H1 (cell line): ENCODE data around the gene GDPD1. TPM values are rescaled to one million over a fixed set of nuclear protein-coding genes. Genes with fewer than 3 reads are reported as not detected.

Source experiments
- ATF2 ChIP-seq: IDR thresholded peaks from 2 replicates; pipeline ENCODE4 v1.6.1; 2012; ENCODE audit warnings: low read length, inconsistent platforms
- CBX8 ChIP-seq: fragments of 300-800, 300-1000 bp; sonication (generic); IDR thresholded peaks from 2 replicates; pipeline ENCODE4 v1.7.1; 2016; ENCODE audit warnings: low read depth, low read length, borderline replicate concordance
- polyA plus RNA-seq, 7 experiments: library from polyadenylated mRNA; depleted of rRNA in 3 of 7; stranded (reverse) in 5 of 7; unstranded in 2 of 7; fragments of >200 nt in 5 of 7; fragments of 200-250 nt in 2 of 7; gene quantifications; 1 replicate in 5 of 7; 2 replicates in 1 of 7; 4 replicates in 1 of 7; pipeline versions ENCODE4 v1.2.1 to v1.2.3, GENCODE V29; 2011 to 2013; ENCODE audit warnings: missing spikeins in 2 of 7, mixed read lengths in 2 of 7
- small RNA-seq: library from polyadenylated mRNA; stranded (forward); fragments of <200 nt; extraction: miRNeasy Mini kit (QIAGEN cat#:217004); gene quantifications from one replicate; pipeline ENCODE3, GENCODE V24; 2013; ENCODE audit not compliant: insufficient read depth
- total RNA-seq: library from RNA; stranded (reverse); fragmentation: NEBNext Ultra II Directional; extraction: Animal tissue kit (Norgen Biotek cat#: 25700); gene quantifications from 2 replicates; pipeline ENCODE4 v1.2.1, GENCODE V29; 2021

Gene GDPD1
- total and polyA plus RNA-seq, 2 of the 8 experiments (the other 6 are each of a cell fraction or from before 2014, with no cell fraction given), result 3.2 to 7.7 TPM

- TF ChIP-seq CBX8 (no peak), ATF2 (no peak)
Measured at GRCh38 chr17:59315866-59316265, 95.6 kb downstream of the GDPD1 start (continued).

Small RNA genes lying within 50 kb of the gene (small RNA-seq; reads per million reads assigned to genes)
- not detected for gene RF00019
- gene SNRPGP17, result not detected

Other genes with a start within 250 kb of the GDPD1 start
- gene TRIM37, start 113.6 kb upstream of the GDPD1 start, total RNA-seq, result 54.6 and 57.0 TPM in 2 replicates
- 14.7 and 38.2 TPM in 2 replicates for gene TRIM37, start 113.6 kb upstream of the GDPD1 start, polyA plus RNA-seq (2011; rRNA removed)
- 80.8 and 95.8 TPM in 2 replicates for gene SKA2, start 65.3 kb upstream of the GDPD1 start, total RNA-seq
- 15.6 and 20.9 TPM in 2 replicates for gene SKA2, start 65.3 kb upstream of the GDPD1 start, polyA plus RNA-seq (2011; rRNA removed)
- gene PRR11, start 64.8 kb upstream of the GDPD1 start, total RNA-seq, result 81.1 and 83.0 TPM in 2 replicates
- gene PRR11, start 64.8 kb upstream of the GDPD1 start, polyA plus RNA-seq (2011; rRNA removed), result 21.0 and 32.7 TPM in 2 replicates
- 17.6 and 19.3 TPM in 2 replicates for gene SMG8, start 10.5 kb upstream of the GDPD1 start, total RNA-seq
- gene SMG8, start 10.5 kb upstream of the GDPD1 start, polyA plus RNA-seq (2011; rRNA removed), result 8.7 and 10.8 TPM in 2 replicates
- gene YPEL2, start 111.1 kb downstream of the GDPD1 start, total RNA-seq, result 3.2 and 3.5 TPM in 2 replicates
- 1.4 and 1.6 TPM in 2 replicates for gene YPEL2, start 111.1 kb downstream of the GDPD1 start, polyA plus RNA-seq (2011; rRNA removed)